ENCODE data around the gene DAAM2. TPM values are rescaled to one million over a fixed set of nuclear protein-coding genes. Genes with fewer than 3 reads are reported as not detected.

Gene DAAM2
- total RNA-seq, 2 experiments from 2014 or later, result 0.09 to 1.1 TPM

DNA sequence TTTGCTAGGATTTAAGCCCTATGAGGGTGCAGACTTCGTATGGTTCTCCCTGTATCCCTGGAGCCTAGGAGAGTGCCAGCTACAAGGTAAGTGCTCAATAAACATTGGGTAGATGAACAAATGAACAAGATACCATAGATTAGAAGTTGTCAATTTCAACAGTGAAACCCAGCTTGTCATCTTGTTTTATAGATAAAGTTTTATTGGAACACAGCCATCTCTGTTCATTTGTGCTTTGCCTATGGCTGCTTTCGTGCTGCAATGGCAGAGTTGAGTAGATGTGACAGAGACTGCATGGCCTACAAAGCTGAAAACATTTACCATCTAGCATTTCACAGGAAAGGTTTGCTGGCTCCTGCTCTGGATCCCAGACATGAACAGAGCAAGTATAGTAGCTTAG is 5.6 kb downstream of the DAAM2 start:
- no peak overlapping the region for H2AFZ ChIP-seq (ENCODE audit: low read length)
- POLR2A ChIA-PET, result interaction anchor here (1.9 kb wide), 1 partner anchor 14 kb away, joined by 6 read pairs; no protein-coding TSS in a partner anchor
- no peaks in the 10 kb centered on the region for H4K20me1 ChIP-seq (ENCODE audit: insufficient read depth, low read length)
- H3K27ac ChIP-seq (ENCODE audit: low read depth, low read length, poor library complexity, severe bottlenecking), result no peak overlapping the region
- no peaks in the 10 kb centered on the region for H3K9me3 ChIP-seq (ENCODE audit: low read length)
- BruUV-seq (replicated peaks), result no TSS peak
- intact Hi-C loops (cut with micrococcal nuclease; ENCODE audit: unreplicated experiment), result no loop called here
- H3K4me1 ChIP-seq (ENCODE audit: insufficient read depth, low read length, poor library complexity, severe bottlenecking), result peaks cover 7% of the 10 kb centered on the region
- H3K36me3 ChIP-seq (ENCODE audit: insufficient read depth, low read length), result no peaks in the 10 kb centered on the region
- no peak overlapping the region for H3K4me2 ChIP-seq (ENCODE audit: low read length)
- no peaks in the 10 kb centered on the region for H3K79me2 ChIP-seq (ENCODE audit: insufficient read depth, low read depth, low read length)
- CTCF ChIA-PET (ENCODE audit: unreplicated experiment), result no interaction called here
- no peaks in the 10 kb centered on the region for H3K9me2 ChIP-seq (ENCODE audit: insufficient read depth, low read length)
- H3K4me3 ChIP-seq (ENCODE audit: low read depth, low read length, poor library complexity, severe bottlenecking), result no peak overlapping the region
- no peak for TF ChIP-seq EZH2phosphoT487 (IDR thresholded peaks at IDR 0.05; ENCODE audit: borderline replicate concordance, low read depth, low read length)
- TF ChIP-seq, protein P1, sequence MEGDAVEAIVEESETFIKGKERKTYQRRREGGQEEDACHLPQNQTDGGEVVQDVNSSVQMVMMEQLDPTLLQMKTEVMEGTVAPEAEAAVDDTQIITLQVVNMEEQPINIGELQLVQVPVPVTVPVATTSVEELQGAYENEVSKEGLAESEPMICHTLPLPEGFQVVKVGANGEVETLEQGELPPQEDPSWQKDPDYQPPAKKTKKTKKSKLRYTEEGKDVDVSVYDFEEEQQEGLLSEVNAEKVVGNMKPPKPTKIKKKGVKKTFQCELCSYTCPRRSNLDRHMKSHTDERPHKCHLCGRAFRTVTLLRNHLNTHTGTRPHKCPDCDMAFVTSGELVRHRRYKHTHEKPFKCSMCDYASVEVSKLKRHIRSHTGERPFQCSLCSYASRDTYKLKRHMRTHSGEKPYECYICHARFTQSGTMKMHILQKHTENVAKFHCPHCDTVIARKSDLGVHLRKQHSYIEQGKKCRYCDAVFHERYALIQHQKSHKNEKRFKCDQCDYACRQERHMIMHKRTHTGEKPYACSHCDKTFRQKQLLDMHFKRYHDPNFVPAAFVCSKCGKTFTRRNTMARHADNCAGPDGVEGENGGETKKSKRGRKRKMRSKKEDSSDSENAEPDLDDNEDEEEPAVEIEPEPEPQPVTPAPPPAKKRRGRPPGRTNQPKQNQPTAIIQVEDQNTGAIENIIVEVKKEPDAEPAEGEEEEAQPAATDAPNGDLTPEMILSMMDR (conservative IDR thresholded peaks at IDR 0.05; ENCODE audit: low read length), result no peak
- no peak for DNase-seq (ENCODE audit: low spot score)

DNA sequence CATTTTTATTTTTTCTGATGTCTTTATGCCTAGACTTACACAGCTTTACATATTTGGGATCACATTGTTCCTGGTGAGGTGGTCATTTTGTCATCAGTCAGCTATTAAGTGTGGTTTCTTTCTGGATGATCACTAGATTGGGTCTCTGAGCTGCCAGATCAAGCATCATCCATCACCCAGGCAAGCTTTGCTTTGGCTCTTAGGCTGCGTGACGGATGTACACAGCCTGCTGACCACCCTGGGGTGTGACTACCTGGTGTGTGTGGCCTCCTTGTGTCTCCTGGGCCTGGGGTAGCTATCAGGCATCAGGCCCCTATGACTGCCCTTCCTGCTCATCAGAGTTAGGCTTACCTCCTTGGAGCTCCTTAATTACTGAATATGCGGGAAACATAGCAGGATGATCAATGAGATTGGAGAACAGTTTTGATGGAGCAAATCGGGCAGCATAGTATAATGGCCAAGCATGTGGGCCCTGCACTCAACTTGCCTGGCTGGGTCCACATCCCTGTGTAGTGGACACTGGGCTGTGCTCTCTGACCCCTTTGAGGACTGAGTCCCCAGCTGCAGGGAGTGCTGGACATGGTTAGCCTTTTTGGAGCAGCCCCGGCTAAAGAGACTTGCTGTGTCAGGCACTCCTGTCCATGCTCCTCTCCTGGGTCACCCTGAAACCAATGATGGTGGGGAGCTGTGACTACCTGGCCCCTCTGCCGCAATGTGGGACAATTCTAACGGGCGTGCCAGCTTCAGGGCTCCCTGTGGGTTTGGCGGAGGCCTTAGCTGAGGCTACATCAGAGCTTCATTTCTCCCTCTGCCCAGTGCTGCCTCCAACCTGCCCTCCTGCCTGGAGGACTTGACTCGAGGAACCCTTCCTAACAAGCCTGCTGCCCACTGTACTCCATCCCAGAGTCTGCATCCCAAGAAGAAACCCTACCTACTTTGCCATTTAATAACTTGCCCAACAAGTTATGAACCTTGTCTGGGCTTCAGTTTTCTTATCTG is 8.2 kb downstream of the DAAM2 start:
- BruUV-seq (replicated peaks), result no TSS peak
- no peak overlapping the region for H3K4me2 ChIP-seq (ENCODE audit: low read length)
- TF ChIP-seq EZH2phosphoT487 (IDR thresholded peaks at IDR 0.05; ENCODE audit: borderline replicate concordance, low read depth, low read length), result no peak
- TF ChIP-seq, protein P1 (conservative IDR thresholded peaks at IDR 0.05; ENCODE audit: low read length), result no peak
- H3K79me2 ChIP-seq (ENCODE audit: insufficient read depth, low read depth, low read length), result no peaks in the 10 kb centered on the region
- intact Hi-C loops (cut with micrococcal nuclease; ENCODE audit: unreplicated experiment), result no loop called here
- H3K4me3 ChIP-seq (ENCODE audit: low read depth, low read length, poor library complexity, severe bottlenecking), result no peak overlapping the region
- H3K4me1 ChIP-seq (ENCODE audit: insufficient read depth, low read length, poor library complexity, severe bottlenecking), result no peaks in the 10 kb centered on the region
- CTCF ChIA-PET (ENCODE audit: unreplicated experiment), result interaction anchor here (0.5 to 1.0 kb wide), 3 partner anchors 11 to 1900 kb away, joined by 4 to 6 read pairs (median 5); no protein-coding TSS in a partner anchor
- H3K9me3 ChIP-seq (ENCODE audit: low read length), result no peaks in the 10 kb centered on the region
- H3K36me3 ChIP-seq (ENCODE audit: insufficient read depth, low read length), result no peaks in the 10 kb centered on the region
- POLR2A ChIA-PET, result no interaction called here
- no peaks in the 10 kb centered on the region for H4K20me1 ChIP-seq (ENCODE audit: insufficient read depth, low read length)
- H3K27ac ChIP-seq (ENCODE audit: low read depth, low read length, poor library complexity, severe bottlenecking), result no peak overlapping the region
- H3K9me2 ChIP-seq (ENCODE audit: insufficient read depth, low read length), result no peaks in the 10 kb centered on the region
- no peak for DNase-seq (ENCODE audit: low spot score)
- no peak overlapping the region for H2AFZ ChIP-seq (ENCODE audit: low read length)

Measured in OCI-LY7 (cell line).